ENCODE results near the gene VPS36.

The VPS36 gene

DNA sequence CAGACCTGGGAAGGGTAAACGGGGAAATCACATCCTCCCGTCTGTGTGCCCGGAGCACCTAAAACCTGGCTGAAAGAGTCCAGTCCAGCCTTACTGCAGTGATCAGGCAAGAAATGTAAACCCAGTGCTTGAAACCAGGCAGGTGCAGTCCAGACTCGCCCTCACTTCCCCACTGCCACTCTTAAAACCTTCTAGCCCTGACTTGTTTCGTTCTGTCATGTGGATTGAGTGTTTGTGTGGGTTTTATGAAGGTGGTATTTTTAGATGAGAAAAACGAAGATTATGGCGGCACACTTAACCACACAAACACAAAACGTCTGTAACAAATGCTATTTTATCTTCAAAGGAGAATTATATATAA is 4.0 kb upstream of the VPS36 start:
- H3K27ac ChIP-seq (ENCODE audit: insufficient read depth in 1 of 2, low read depth in 1 of 2, low read length in 2 of 2, poor library complexity in 1 of 2, severe bottlenecking in 2 of 2): peak overlapping the region; percentile 90 to 94
- DNase-seq: peak; percentile 22 to 89 (median 84)
- WGBS (ENCODE audit: insufficient coverage): 0% methylated on average over 3 of the region's 8 CpGs

GRCh38 chr13:52452470-52452869 is 2.0 kb upstream of the VPS36 start:
- no peaks in the 10 kb centered on the region for H3K9me3 ChIP-seq (ENCODE audit: control extremely low read depth in 1 of 5, control insufficient read depth in 4 of 5, insufficient read depth in 2 of 5, low read depth in 1 of 5, low read length in 4 of 5)
- peaks cover 0 to 9% (median 0%) of the 10 kb centered on the region in 4 experiments for H3K36me3 ChIP-seq (ENCODE audit: control insufficient read depth in 4 of 4, insufficient read depth in 4 of 4, low read length in 3 of 4)
- no peak overlapping the region for H3K27ac ChIP-seq (ENCODE audit: insufficient read depth in 1 of 2, low read depth in 1 of 2, low read length in 2 of 2, poor library complexity in 1 of 2, severe bottlenecking in 2 of 2)
- 90% methylated on average over 1 of the region's 2 CpGs for WGBS (ENCODE audit: insufficient coverage)
- CTCF ChIA-PET: no interaction called here
- H3K4me3 ChIP-seq (ENCODE audit: control insufficient read depth in 1 of 7, extremely low read depth in 1 of 7, insufficient read depth in 4 of 7, low read depth in 2 of 7, low read length in 6 of 7): no peak overlapping the region
- POLR2A ChIA-PET: no interaction called here
- H3K4me1 ChIP-seq (ENCODE audit: control extremely low read depth in 1 of 4, control insufficient read depth in 4 of 4, insufficient read depth in 4 of 4, low read length in 3 of 4): peaks cover 30 to 52% (median 44%) of the 10 kb centered on the region in 4 experiments
- DNase-seq: no peak
- H3K27me3 ChIP-seq (replicated peaks in 2 of 5; ENCODE audit: control insufficient read depth in 4 of 5, insufficient read depth in 5 of 5, low read length in 4 of 5): no peaks in the 10 kb centered on the region

More for the DNA sequence above, 4.0 kb upstream of the VPS36 start:
- ChIA-PET POLR2A (no interaction called here), CTCF (no interaction called here)
- Histone ChIP-seq H3K9me3 (ENCODE audit: control extremely low read depth in 1 of 5, control insufficient read depth in 4 of 5, insufficient read depth in 2 of 5, low read depth in 1 of 5, low read length in 4 of 5) (no peaks in the 10 kb centered on the region), H3K4me1 (ENCODE audit: control extremely low read depth in 1 of 4, control insufficient read depth in 4 of 4, insufficient read depth in 4 of 4, low read length in 3 of 4) (peaks cover 19 to 37% (median 30%) of the 10 kb centered on the region in 4 experiments), H3K27me3 (replicated peaks in 2 of 5; ENCODE audit: control insufficient read depth in 4 of 5, insufficient read depth in 5 of 5, low read length in 4 of 5) (no peaks in the 10 kb centered on the region), H3K4me3 (ENCODE audit: control insufficient read depth in 1 of 7, extremely low read depth in 1 of 7, insufficient read depth in 4 of 7, low read depth in 2 of 7, low read length in 6 of 7) (peak overlapping the region in 6 of 7 experiments; percentile 83 to 99 (median 90)), H3K36me3 (ENCODE audit: control insufficient read depth in 4 of 4, insufficient read depth in 4 of 4, low read length in 3 of 4) (peaks cover 0 to 17% (median 2%) of the 10 kb centered on the region in 4 experiments)

- H3K27me3 ChIP-seq (replicated peaks in 2 of 5; ENCODE audit: control insufficient read depth in 4 of 5, insufficient read depth in 5 of 5, low read length in 4 of 5): no peaks in the 10 kb centered on the region
- DNase-seq: no peak
- ChIA-PET CTCF (interaction anchor here (0.5 to 4.5 kb wide), 24 partner anchors 10 to 437 kb away, joined by 3 to 40 read pairs (median 6); no protein-coding TSS in a partner anchor), POLR2A (interaction anchor here (0.5 to 1.3 kb wide), 2 partner anchors 34 to 108 kb away, joined by 3 to 4 read pairs; no protein-coding TSS in a partner anchor)
- WGBS (ENCODE audit: insufficient coverage): 91% methylated on average over 20 of the region's 24 CpGs
- H3K4me3 ChIP-seq (ENCODE audit: control insufficient read depth in 1 of 7, extremely low read depth in 1 of 7, insufficient read depth in 4 of 7, low read depth in 2 of 7, low read length in 6 of 7): peak overlapping the region in 1 of 7 experiments; percentile 67
- H3K36me3 ChIP-seq (ENCODE audit: control insufficient read depth in 4 of 4, insufficient read depth in 4 of 4, low read length in 3 of 4): peaks cover 0 to 3% (median 0%) of the 10 kb centered on the region in 4 experiments
- H3K9me3 ChIP-seq (ENCODE audit: control extremely low read depth in 1 of 5, control insufficient read depth in 4 of 5, insufficient read depth in 2 of 5, low read depth in 1 of 5, low read length in 4 of 5): no peaks in the 10 kb centered on the region
- H3K4me1 ChIP-seq (ENCODE audit: control extremely low read depth in 1 of 4, control insufficient read depth in 4 of 4, insufficient read depth in 4 of 4, low read length in 3 of 4): peaks cover 26 to 45% (median 32%) of the 10 kb centered on the region in 4 experiments
- no peak overlapping the region for H3K27ac ChIP-seq (ENCODE audit: insufficient read depth in 1 of 2, low read depth in 1 of 2, low read length in 2 of 2, poor library complexity in 1 of 2, severe bottlenecking in 2 of 2)
Observed at GRCh38 chr13:52451135-52451804, 836 bp upstream of the VPS36 start.

GRCh38 chr13:52450793-52451116 is 321 bp upstream of the VPS36 start:
- CTCF ChIA-PET: interaction anchor here (0.5 to 4.5 kb wide), 24 partner anchors 9 to 436 kb away, joined by 3 to 40 read pairs (median 6); no protein-coding TSS in a partner anchor
- H3K36me3 ChIP-seq (ENCODE audit: control insufficient read depth in 4 of 4, insufficient read depth in 4 of 4, low read length in 3 of 4): peaks cover 0 to 3% (median 0%) of the 10 kb centered on the region in 4 experiments
- no peak overlapping the region for H3K27ac ChIP-seq (ENCODE audit: insufficient read depth in 1 of 2, low read depth in 1 of 2, low read length in 2 of 2, poor library complexity in 1 of 2, severe bottlenecking in 2 of 2)

GRCh38 chr13:52449331-52450011 is 963 bp downstream of the VPS36 start:
- Histone ChIP-seq H3K9me3 (ENCODE audit: control extremely low read depth in 1 of 5, control insufficient read depth in 4 of 5, insufficient read depth in 2 of 5, low read depth in 1 of 5, low read length in 4 of 5) (no peaks in the 10 kb centered on the region), H3K4me3 (ENCODE audit: control insufficient read depth in 1 of 7, extremely low read depth in 1 of 7, insufficient read depth in 4 of 7, low read depth in 2 of 7, low read length in 6 of 7) (peak overlapping the region; percentile 54 to 98 (median 94)), H3K27me3 (replicated peaks in 2 of 5; ENCODE audit: control insufficient read depth in 4 of 5, insufficient read depth in 5 of 5, low read length in 4 of 5) (no peaks in the 10 kb centered on the region), H3K4me1 (ENCODE audit: control extremely low read depth in 1 of 4, control insufficient read depth in 4 of 4, insufficient read depth in 4 of 4, low read length in 3 of 4) (peaks cover 22 to 36% (median 28%) of the 10 kb centered on the region in 4 experiments), H3K27ac (ENCODE audit: insufficient read depth in 1 of 2, low read depth in 1 of 2, low read length in 2 of 2, poor library complexity in 1 of 2, severe bottlenecking in 2 of 2) (peak overlapping the region; percentile 90 to 92), H3K36me3 (ENCODE audit: control insufficient read depth in 4 of 4, insufficient read depth in 4 of 4, low read length in 3 of 4) (peaks cover 0 to 3% (median 1%) of the 10 kb centered on the region in 4 experiments)
- peak in 2 of 3 donors; percentile 23 to 29 for DNase-seq
- ChIA-PET POLR2A (interaction anchor here (0.8 kb wide), 2 partner anchors 17 to 21 kb away, joined by 3 to 7 read pairs; no protein-coding TSS in a partner anchor), CTCF (interaction anchor here (0.8 to 4.5 kb wide), 18 partner anchors 8 to 203 kb away, joined by 3 to 40 read pairs (median 7); partner anchors contain the start of gene SUGT1)
- WGBS (ENCODE audit: insufficient coverage): 0% methylated on average over 5 of the region's 10 CpGs

More at GRCh38 chr13:52450793-52451116, 321 bp upstream of the VPS36 start:
- H3K4me3 ChIP-seq (ENCODE audit: control insufficient read depth in 1 of 7, extremely low read depth in 1 of 7, insufficient read depth in 4 of 7, low read depth in 2 of 7, low read length in 6 of 7): peak overlapping the region in 5 of 7 experiments; percentile 25 to 98 (median 94)
- no peaks in the 10 kb centered on the region for H3K9me3 ChIP-seq (ENCODE audit: control extremely low read depth in 1 of 5, control insufficient read depth in 4 of 5, insufficient read depth in 2 of 5, low read depth in 1 of 5, low read length in 4 of 5)
- POLR2A ChIA-PET: interaction anchor here (0.5 to 1.3 kb wide), 2 partner anchors 34 to 108 kb away, joined by 3 to 4 read pairs; no protein-coding TSS in a partner anchor
- peaks cover 22 to 40% (median 31%) of the 10 kb centered on the region in 4 experiments for H3K4me1 ChIP-seq (ENCODE audit: control extremely low read depth in 1 of 4, control insufficient read depth in 4 of 4, insufficient read depth in 4 of 4, low read length in 3 of 4)
- 0% methylated on average over 3 of the region's 8 CpGs for WGBS (ENCODE audit: insufficient coverage)
- DNase-seq: no peak
- H3K27me3 ChIP-seq (replicated peaks in 2 of 5; ENCODE audit: control insufficient read depth in 4 of 5, insufficient read depth in 5 of 5, low read length in 4 of 5): no peaks in the 10 kb centered on the region

DNA sequence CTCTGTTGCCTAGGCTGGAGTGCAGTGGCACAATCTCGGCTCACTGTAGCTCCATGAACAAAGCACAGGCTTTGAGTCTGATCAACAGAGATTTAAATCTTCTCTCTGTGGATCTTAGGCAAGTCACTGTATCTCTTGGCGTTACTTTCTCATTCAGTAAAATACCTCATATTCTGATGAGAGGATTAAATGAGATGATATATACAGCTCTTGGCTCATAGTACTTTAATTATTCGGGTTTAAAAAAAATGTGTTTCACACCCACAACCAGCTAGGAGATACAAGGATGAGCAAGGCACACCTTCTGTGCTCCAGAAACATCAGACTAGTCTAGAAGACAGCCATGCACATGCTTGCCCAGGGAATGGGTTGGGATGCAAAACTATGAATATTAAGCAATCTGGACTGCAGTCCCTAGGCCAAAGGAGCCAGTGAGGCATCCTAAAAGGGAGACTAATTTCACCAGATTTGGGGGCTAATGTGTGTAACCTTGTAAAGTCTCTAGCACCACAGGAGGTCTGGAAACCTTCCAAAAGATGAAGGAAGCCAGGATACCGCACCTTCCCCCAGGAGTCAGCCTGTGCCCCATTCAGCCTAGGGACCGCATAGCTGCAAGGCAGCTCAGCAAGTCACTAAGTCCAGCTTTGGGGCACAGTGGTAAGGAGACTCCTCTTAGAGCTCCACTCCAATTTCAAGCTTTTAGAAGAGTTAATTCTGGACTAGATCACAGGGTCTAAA is 2.5 kb downstream of the VPS36 start:
- Histone ChIP-seq H3K27ac (ENCODE audit: insufficient read depth in 1 of 2, low read depth in 1 of 2, low read length in 2 of 2, poor library complexity in 1 of 2, severe bottlenecking in 2 of 2) (no peak overlapping the region), H3K4me3 (ENCODE audit: control insufficient read depth in 1 of 7, extremely low read depth in 1 of 7, insufficient read depth in 4 of 7, low read depth in 2 of 7, low read length in 6 of 7) (peak overlapping the region in 2 of 7 experiments; percentile 94 to 98), H3K9me3 (ENCODE audit: control extremely low read depth in 1 of 5, control insufficient read depth in 4 of 5, insufficient read depth in 2 of 5, low read depth in 1 of 5, low read length in 4 of 5) (no peaks in the 10 kb centered on the region), H3K27me3 (replicated peaks in 2 of 5; ENCODE audit: control insufficient read depth in 4 of 5, insufficient read depth in 5 of 5, low read length in 4 of 5) (no peaks in the 10 kb centered on the region), H3K36me3 (ENCODE audit: control insufficient read depth in 4 of 4, insufficient read depth in 4 of 4, low read length in 3 of 4) (peaks cover 0 to 8% (median 4%) of the 10 kb centered on the region in 4 experiments), H3K4me1 (ENCODE audit: control extremely low read depth in 1 of 4, control insufficient read depth in 4 of 4, insufficient read depth in 4 of 4, low read length in 3 of 4) (peaks cover 11 to 24% (median 19%) of the 10 kb centered on the region in 4 experiments)
- DNase-seq: peak in 1 of 3 donors; percentile 15
- 100% methylated on average over 1 of the region's 5 CpGs for WGBS (ENCODE audit: insufficient coverage)
- ChIA-PET POLR2A (no interaction called here), CTCF (interaction anchor here (0.8 to 4.5 kb wide), 12 partner anchors 9 to 106 kb away, joined by 3 to 40 read pairs (median 5); no protein-coding TSS in a partner anchor)
